ENCODE results near the gene GOLPH3L. TPM values are rescaled to one million over a fixed set of nuclear protein-coding genes. Genes with fewer than 3 reads are reported as not detected.
A peak's percentile ranks its signal among the peaks of the same experiment; 100 is the strongest.
"Not testable (repeated sequence)": the region's sequence is repeated elsewhere in the genome, so short reads cannot be mapped to it uniquely, and the experiment has no call there.

GOLPH3L gene
- total and polyA plus RNA-seq, 4 experiments from 2014 or later = 16.7 to 30.4 (median 27.7) TPM

DNA sequence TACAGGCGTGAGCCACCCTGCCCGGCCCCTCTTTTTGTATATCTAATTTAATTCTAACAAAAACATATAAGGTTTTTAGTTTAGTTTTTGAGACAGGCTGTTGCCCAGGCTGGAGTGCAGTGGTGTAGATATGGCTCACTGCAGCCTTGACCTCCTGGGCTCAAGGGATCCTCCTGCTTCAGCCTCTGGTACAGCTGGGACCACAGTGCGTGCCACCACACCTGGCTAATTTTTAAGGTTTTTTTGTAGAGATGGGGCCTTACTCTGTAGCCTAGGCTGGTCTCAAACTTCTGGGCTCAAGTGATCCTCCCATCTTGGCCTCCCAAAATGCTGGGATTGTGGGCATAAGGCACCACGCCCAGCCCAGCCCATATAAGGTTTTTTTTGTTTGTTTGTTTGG is 86.4 kb downstream of the GOLPH3L start:
- Mint-ChIP-seq H3K4me1 (peaks cover 32 to 54% (median 39%) of the 10 kb centered on the region in 4 donors), H3K9me3 (no peaks in the 10 kb centered on the region), H3K36me3 (peaks cover 5 to 19% of the 10 kb centered on the region in 2 donors), H3K4me3 (peak overlapping the region in 1 of 8 donors; percentile 63), H3K27ac (peak overlapping the region; percentile 89 to 100 (median 99)), H3K27me3 (no peaks in the 10 kb centered on the region)
- H3K4me1 ChIP-seq (ENCODE audit: insufficient read depth, low read length) = peaks cover 52% of the 10 kb centered on the region
- peak overlapping the region; percentile 94 for H3K27ac ChIP-seq (ENCODE audit: low read depth, low read length)
- H3K4me3 ChIP-seq (ENCODE audit: low read length in 2 of 2) = no peak overlapping the region
- H3K36me3 ChIP-seq (ENCODE audit: insufficient read depth, low read length) = no peaks in the 10 kb centered on the region
- no peak for DNase-seq
- ChIA-PET POLR2A (ENCODE audit: partially characterized antibody) (interaction anchor here (0.5 to 15.9 kb wide), 7 partner anchors 8 to 247 kb away, joined by 3 to 439 read pairs (median 7); partner anchors contain the start of genes ENSA, MCL1 and RPRD2), CTCF (ENCODE audit: partially characterized antibody) (interaction anchor here (4.4 to 16.8 kb wide), 2 partner anchors 9 to 48 kb away, joined by 23 to 501 read pairs; no protein-coding TSS in a partner anchor)
- no peaks in the 10 kb centered on the region for H3K27me3 ChIP-seq (ENCODE audit: insufficient read depth, low read length)
- H3K9me3 ChIP-seq (ENCODE audit: control insufficient read depth in 1 of 2, low read length in 2 of 2) = no peaks in the 10 kb centered on the region
- intact Hi-C loops (cut with micrococcal nuclease) = loop anchor here (2.0 kb wide), 1 partner anchor 48 kb away; no protein-coding TSS in a partner anchor

GRCh38 chr1:150609732-150610131 is 87.2 kb downstream of the GOLPH3L start:
- Mint-ChIP-seq H3K27me3 (no peaks in the 10 kb centered on the region), H3K4me1 (peaks cover 27 to 47% (median 33%) of the 10 kb centered on the region in 4 donors), H3K27ac (peak overlapping the region; percentile 76 to 99 (median 90)), H3K36me3 (peaks cover 3 to 17% of the 10 kb centered on the region in 2 donors), H3K4me3 (no peak overlapping the region), H3K9me3 (no peaks in the 10 kb centered on the region)
- H3K27me3 ChIP-seq (ENCODE audit: insufficient read depth, low read length) = no peaks in the 10 kb centered on the region
- ChIA-PET CTCF (ENCODE audit: partially characterized antibody) (interaction anchor here (1.0 to 16.8 kb wide), 3 partner anchors 10 to 77 kb away, joined by 4 to 501 read pairs (median 23); no protein-coding TSS in a partner anchor), POLR2A (ENCODE audit: partially characterized antibody) (interaction anchor here (0.5 to 15.9 kb wide), 7 partner anchors 11 to 346 kb away, joined by 3 to 439 read pairs (median 7); partner anchors contain the start of genes ENSA and MCL1)
- H3K27ac ChIP-seq (ENCODE audit: low read depth, low read length) = peak overlapping the region; percentile 44
- DNase-seq = no peak
- H3K9me3 ChIP-seq (ENCODE audit: control insufficient read depth in 1 of 2, low read length in 2 of 2) = no peaks in the 10 kb centered on the region
- H3K4me3 ChIP-seq (ENCODE audit: low read length in 2 of 2) = no peak overlapping the region
- H3K36me3 ChIP-seq (ENCODE audit: insufficient read depth, low read length) = no peaks in the 10 kb centered on the region
- intact Hi-C loops (cut with micrococcal nuclease) = loop anchor here (2.0 kb wide), 1 partner anchor 47 kb away; no protein-coding TSS in a partner anchor
- H3K4me1 ChIP-seq (ENCODE audit: insufficient read depth, low read length) = peaks cover 45% of the 10 kb centered on the region

DNA sequence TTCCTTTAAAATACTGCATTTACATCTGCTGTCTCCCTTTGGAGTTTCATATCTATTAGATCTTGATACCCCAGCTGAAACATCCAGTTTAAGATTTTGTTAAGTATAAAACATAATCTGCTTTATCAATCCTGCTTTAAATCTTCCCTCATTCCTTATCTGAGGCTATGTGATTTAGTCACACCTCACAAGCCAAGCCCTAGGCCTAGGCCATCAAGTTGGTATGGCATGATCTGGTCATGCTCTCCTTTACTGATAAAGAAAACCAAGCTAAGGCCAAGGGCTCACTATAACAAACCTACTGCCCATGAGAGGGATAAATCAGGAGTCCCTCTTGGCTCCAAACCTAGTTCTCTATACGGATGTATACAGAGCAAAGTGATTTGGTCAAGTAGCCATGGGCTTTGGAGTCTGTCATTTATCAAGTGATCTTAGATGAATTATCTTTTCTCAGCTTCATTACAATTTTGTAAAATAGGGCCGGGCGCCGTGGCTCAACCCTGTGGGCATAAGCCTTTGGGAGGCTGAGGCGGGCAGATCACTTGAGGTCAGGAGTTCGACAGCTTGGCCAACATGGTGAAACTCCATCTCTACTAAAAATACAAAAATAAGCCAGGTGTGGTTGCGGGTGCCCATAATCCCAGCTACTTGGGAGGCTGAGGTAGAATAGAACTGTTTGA is 90.4 kb downstream of the GOLPH3L start:
- POLR2A ChIA-PET (ENCODE audit: partially characterized antibody) = interaction anchor here (0.9 to 2.4 kb wide), 5 partner anchors 10 to 45 kb away, joined by 3 to 10 read pairs (median 5); partner anchors contain the start of genes ENSA and MCL1
- Histone ChIP-seq H3K27ac (ENCODE audit: low read depth, low read length) (no peak overlapping the region), H3K4me3 (ENCODE audit: low read length in 2 of 2) (no peak overlapping the region), H3K9me3 (ENCODE audit: control insufficient read depth in 1 of 2, low read length in 2 of 2) (no peaks in the 10 kb centered on the region), H3K27me3 (ENCODE audit: insufficient read depth, low read length) (no peaks in the 10 kb centered on the region), H3K36me3 (ENCODE audit: insufficient read depth, low read length) (no peaks in the 10 kb centered on the region), H3K4me1 (ENCODE audit: insufficient read depth, low read length) (peaks cover 15% of the 10 kb centered on the region)
- no peak for DNase-seq
- Mint-ChIP-seq H3K36me3 (peaks cover 8 to 11% of the 10 kb centered on the region in 2 donors), H3K9me3 (no peaks in the 10 kb centered on the region), H3K4me1 (peaks cover 10 to 29% (median 13%) of the 10 kb centered on the region in 4 donors), H3K4me3 (no peak overlapping the region), H3K27ac (peak overlapping the region in 4 of 7 donors; percentile 13 to 79 (median 63)), H3K27me3 (no peaks in the 10 kb centered on the region)
- intact Hi-C loops (cut with micrococcal nuclease) = no loop called here
- CTCF ChIA-PET (ENCODE audit: partially characterized antibody) = interaction anchor here (0.5 to 4.4 kb wide), 3 partner anchors 13 to 46 kb away, joined by 3 to 23 read pairs (median 18); no protein-coding TSS in a partner anchor

GRCh38 chr1:150605451-150605731 is 91.6 kb downstream of the GOLPH3L start:
- H3K36me3 ChIP-seq (ENCODE audit: insufficient read depth, low read length); H3K9me3 Mint-ChIP-seq; H3K9me3 ChIP-seq (ENCODE audit: control insufficient read depth in 1 of 2, low read length in 2 of 2); H3K27ac Mint-ChIP-seq; H3K27ac ChIP-seq (ENCODE audit: low read depth, low read length); H3K4me3 Mint-ChIP-seq; H3K4me3 ChIP-seq (ENCODE audit: low read length in 2 of 2); DNase-seq; H3K27me3 ChIP-seq (ENCODE audit: insufficient read depth, low read length); H3K27me3 Mint-ChIP-seq; H3K4me1 ChIP-seq (ENCODE audit: insufficient read depth, low read length): not testable (repeated sequence)
- intact Hi-C loops (cut with micrococcal nuclease) = loop anchor here (2.0 kb wide), 1 partner anchor 15 kb away; no protein-coding TSS in a partner anchor
- peaks cover 8 to 12% of the 10 kb centered on the region in 2 donors for H3K36me3 Mint-ChIP-seq
- CTCF ChIA-PET (ENCODE audit: partially characterized antibody) = interaction anchor here (0.9 to 3.6 kb wide), 2 partner anchors 14 to 45 kb away, joined by 4 to 18 read pairs; no protein-coding TSS in a partner anchor
- POLR2A ChIA-PET (ENCODE audit: partially characterized antibody) = interaction anchor here (0.6 to 2.4 kb wide), 3 partner anchors 25 to 294 kb away, joined by 3 to 10 read pairs (median 5); partner anchors contain the start of gene MCL1
- peaks cover 4 to 18% (median 7%) of the 10 kb centered on the region in 4 donors for H3K4me1 Mint-ChIP-seq

GRCh38 chr1:150604226-150604588 is 92.7 kb downstream of the GOLPH3L start:
- no peaks in the 10 kb centered on the region for H3K9me3 ChIP-seq (ENCODE audit: control insufficient read depth in 1 of 2, low read length in 2 of 2)
- H3K27ac ChIP-seq (ENCODE audit: low read depth, low read length) = no peak overlapping the region
- H3K27me3 ChIP-seq (ENCODE audit: insufficient read depth, low read length) = no peaks in the 10 kb centered on the region
- H3K9me3 Mint-ChIP-seq = no peaks in the 10 kb centered on the region
- ChIA-PET POLR2A (ENCODE audit: partially characterized antibody) (interaction anchor here (2.1 kb wide), 2 partner anchors 40 to 43 kb away, joined by 6 to 11 read pairs; no protein-coding TSS in a partner anchor), CTCF (ENCODE audit: partially characterized antibody) (no interaction called here)
- no peaks in the 10 kb centered on the region for H3K36me3 ChIP-seq (ENCODE audit: insufficient read depth, low read length)
- no peak overlapping the region for H3K4me3 Mint-ChIP-seq
- peaks cover 15% of the 10 kb centered on the region in 2 donors for H3K36me3 Mint-ChIP-seq
- no peaks in the 10 kb centered on the region for H3K27me3 Mint-ChIP-seq
- H3K4me3 ChIP-seq (ENCODE audit: low read length in 2 of 2) = no peak overlapping the region
- intact Hi-C loops (cut with micrococcal nuclease) = loop anchor here (2.0 kb wide), 1 partner anchor 17 kb away; no protein-coding TSS in a partner anchor
- H3K4me1 Mint-ChIP-seq = peaks cover 0 to 11% (median 5%) of the 10 kb centered on the region in 4 donors
- no peak for DNase-seq
- H3K4me1 ChIP-seq (ENCODE audit: insufficient read depth, low read length) = no peaks in the 10 kb centered on the region
- peak overlapping the region in 4 of 7 donors; percentile 4 to 51 (median 36) for H3K27ac Mint-ChIP-seq

- peaks cover 0 to 11% (median 5%) of the 10 kb centered on the region in 4 donors for H3K4me1 Mint-ChIP-seq
- H3K27ac ChIP-seq (ENCODE audit: low read depth, low read length) = no peak overlapping the region
- H3K9me3 ChIP-seq (ENCODE audit: control insufficient read depth in 1 of 2, low read length in 2 of 2) = no peaks in the 10 kb centered on the region
- intact Hi-C loops (cut with micrococcal nuclease) = loop anchor here (2.0 kb wide), 1 partner anchor 17 kb away; no protein-coding TSS in a partner anchor
- H3K4me3 ChIP-seq (ENCODE audit: low read length in 2 of 2) = no peak overlapping the region
- H3K27me3 ChIP-seq (ENCODE audit: insufficient read depth, low read length) = no peaks in the 10 kb centered on the region
- POLR2A ChIA-PET (ENCODE audit: partially characterized antibody) = interaction anchor here (1.0 to 2.1 kb wide), 5 partner anchors 26 to 42 kb away, joined by 3 to 11 read pairs (median 5); partner anchors contain the start of gene ENSA
- H3K27ac Mint-ChIP-seq = peak overlapping the region in 1 of 7 donors; percentile 42
- no peak for DNase-seq
- H3K36me3 Mint-ChIP-seq = peaks cover 14 to 15% of the 10 kb centered on the region in 2 donors
- H3K4me3 Mint-ChIP-seq = no peak overlapping the region
- CTCF ChIA-PET (ENCODE audit: partially characterized antibody) = interaction anchor here (0.9 to 1.5 kb wide), 2 partner anchors 17 to 24 kb away, joined by 3 read pairs; partner anchors contain the start of gene MCL1
- H3K4me1 ChIP-seq (ENCODE audit: insufficient read depth, low read length) = no peaks in the 10 kb centered on the region
- H3K36me3 ChIP-seq (ENCODE audit: insufficient read depth, low read length) = no peaks in the 10 kb centered on the region
- H3K27me3 Mint-ChIP-seq = no peaks in the 10 kb centered on the region
- H3K9me3 Mint-ChIP-seq = no peaks in the 10 kb centered on the region
Measured at GRCh38 chr1:150603711-150604110, 93.2 kb downstream of the GOLPH3L start.

GRCh38 chr1:150602372-150602771 is 94.6 kb downstream of the GOLPH3L start:
- H3K4me1 ChIP-seq (ENCODE audit: insufficient read depth, low read length); intact Hi-C loops (cut with micrococcal nuclease); H3K9me3 Mint-ChIP-seq; H3K27ac Mint-ChIP-seq; H3K4me3 Mint-ChIP-seq; H3K9me3 ChIP-seq (ENCODE audit: control insufficient read depth in 1 of 2, low read length in 2 of 2); H3K27me3 Mint-ChIP-seq; H3K27ac ChIP-seq (ENCODE audit: low read depth, low read length); H3K27me3 ChIP-seq (ENCODE audit: insufficient read depth, low read length); H3K36me3 ChIP-seq (ENCODE audit: insufficient read depth, low read length); DNase-seq; H3K4me3 ChIP-seq (ENCODE audit: low read length in 2 of 2): not testable (repeated sequence)
- Mint-ChIP-seq H3K4me1 (peaks cover under 1 to 11% (median 5%) of the 10 kb centered on the region in 4 donors), H3K36me3 (peaks cover 14 to 15% of the 10 kb centered on the region in 2 donors)
- CTCF ChIA-PET (ENCODE audit: partially characterized antibody) = interaction anchor here (0.6 to 1.5 kb wide), 4 partner anchors 15 to 497 kb away, joined by 3 to 4 read pairs (median 4); partner anchors contain the start of gene MCL1
- POLR2A ChIA-PET (ENCODE audit: partially characterized antibody) = interaction anchor here (1.6 to 2.1 kb wide), 2 partner anchors 27 to 41 kb away, joined by 5 to 11 read pairs; partner anchors contain the start of gene ENSA

All from CD4-positive, alpha-beta memory T cell (primary cell).